Measurements from ENCODE around the gene PADI3. TPM values are rescaled to one million over a fixed set of nuclear protein-coding genes. Genes with fewer than 3 reads are reported as not detected.

PADI3 gene
- polyA plus RNA-seq, 1 of the 3 experiments (the other 2 are of a cell fraction), result 0.30 TPM

DNA sequence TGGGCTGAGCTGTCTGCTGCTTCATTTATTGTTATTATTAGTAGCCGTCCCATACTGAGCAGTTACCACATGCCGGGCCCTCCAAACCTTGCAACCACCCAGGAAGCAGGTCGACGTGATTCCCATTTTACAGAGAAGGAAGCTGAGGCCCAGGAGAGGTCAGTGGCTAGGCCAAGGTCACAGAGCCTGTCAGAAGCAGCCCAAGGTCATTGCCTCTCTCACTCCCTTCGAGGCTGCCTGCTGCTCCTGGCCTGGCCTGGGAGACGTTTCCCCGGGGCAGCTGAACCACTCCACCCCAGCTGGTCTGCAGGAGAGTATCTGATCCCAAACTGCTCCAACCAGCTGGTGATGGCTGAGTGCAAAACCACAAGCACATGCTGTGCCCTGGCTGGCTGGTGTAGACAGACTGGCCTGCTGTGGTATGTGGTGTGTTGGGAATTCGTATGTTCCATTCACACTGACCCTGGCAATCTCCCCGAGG lies 65.6 kb downstream of the PADI3 start:
- H3F3A ChIP-seq (replicated peaks; ENCODE audit: insufficient read depth), result no peaks in the 10 kb centered on the region
- no peak for TF ChIP-seq TEAD4 (IDR thresholded peaks at IDR 0.05; ENCODE audit: borderline replicate concordance, insufficient read depth)
- ChIA-PET CTCF (interaction anchor here (0.9 to 1.4 kb wide), 3 partner anchors 22 to 188 kb away, joined by 3 to 4 read pairs (median 3); no protein-coding TSS in a partner anchor), POLR2A (no interaction called here)
- H3K36me3 ChIP-seq (replicated peaks in 1 of 2; ENCODE audit: control insufficient read depth in 1 of 2, insufficient read depth in 2 of 2, low read length in 1 of 2), result no peaks in the 10 kb centered on the region
- WGBS (ENCODE audit: low lambda C conversion rate), result 46% methylated on average over 6 of the region's 9 CpGs
- H3K9me3 ChIP-seq, result no peaks in the 10 kb centered on the region
- H3K27ac ChIP-seq (ENCODE audit: low read depth in 2 of 2, low read length in 1 of 2), result no peak overlapping the region
- no peaks in the 10 kb centered on the region; the same call in 1 of the 2 replicates for H3K27me3 ChIP-seq (ENCODE audit: insufficient read depth)
- no peaks in the 10 kb centered on the region for H4K20me1 ChIP-seq (ENCODE audit: insufficient read depth)
- no peak overlapping the region for H3K9ac ChIP-seq
- no peak overlapping the region for H3K4me2 ChIP-seq
- H3K79me2 ChIP-seq (ENCODE audit: insufficient read depth), result no peaks in the 10 kb centered on the region
- H3K4me1 ChIP-seq (ENCODE audit: control insufficient read depth in 1 of 2, insufficient read depth in 2 of 2, low read depth in 1 of 2, low read length in 1 of 2), result no peaks in the 10 kb centered on the region
- H3K4me3 ChIP-seq (ENCODE audit: low read depth in 2 of 2, low read length in 1 of 2), result no peak overlapping the region
- H2AFZ ChIP-seq (ENCODE audit: low read depth), result no peak overlapping the region
- no peak for DNase-seq
- no peaks in the 10 kb centered on the region for H3K9me2 ChIP-seq

GRCh38 chr1:17315542-17316130 lies 66.7 kb downstream of the PADI3 start:
- Histone ChIP-seq H2AFZ (ENCODE audit: low read depth) (no peak overlapping the region), H3K27ac (ENCODE audit: low read depth in 2 of 2, low read length in 1 of 2) (no peak overlapping the region), H3K4me2 (no peak overlapping the region), H3K27me3 (ENCODE audit: insufficient read depth) (no peaks in the 10 kb centered on the region; the same call in 1 of the 2 replicates), H3K4me3 (ENCODE audit: low read depth in 2 of 2, low read length in 1 of 2) (no peak overlapping the region), H4K20me1 (ENCODE audit: insufficient read depth) (no peaks in the 10 kb centered on the region), H3K9ac (no peak overlapping the region), H3K4me1 (ENCODE audit: control insufficient read depth in 1 of 2, insufficient read depth in 2 of 2, low read depth in 1 of 2, low read length in 1 of 2) (no peaks in the 10 kb centered on the region), H3K9me2 (no peaks in the 10 kb centered on the region), H3K79me2 (ENCODE audit: insufficient read depth) (no peaks in the 10 kb centered on the region), H3F3A (replicated peaks; ENCODE audit: insufficient read depth) (no peaks in the 10 kb centered on the region), H3K9me3 (no peaks in the 10 kb centered on the region), H3K36me3 (replicated peaks in 1 of 2; ENCODE audit: control insufficient read depth in 1 of 2, insufficient read depth in 2 of 2, low read length in 1 of 2) (no peaks in the 10 kb centered on the region)
- 37% methylated on average over 7 of the region's 7 CpGs for WGBS (ENCODE audit: low lambda C conversion rate)
- no peak for DNase-seq
- TF ChIP-seq RXRA (IDR thresholded peaks at IDR 0.05; ENCODE audit: borderline replicate concordance, low read depth), result no peak
- no peak for TF ChIP-seq YY1 (IDR thresholded peaks at IDR 0.05; ENCODE audit: low read depth)
- TF ChIP-seq FOSL2 (IDR thresholded peaks at IDR 0.05; ENCODE audit: borderline replicate concordance, low read depth), result no peak
- no peak for TF ChIP-seq SMC3 (IDR thresholded peaks at IDR 0.05; ENCODE audit: low read depth, low read length)
- TF ChIP-seq EZH2phosphoT487 (IDR thresholded peaks at IDR 0.05; ENCODE audit: borderline replicate concordance, low read depth), result no peak
- no peak for TF ChIP-seq FOXM1 (IDR thresholded peaks at IDR 0.05; ENCODE audit: low read depth)
- TF ChIP-seq, protein P1, sequence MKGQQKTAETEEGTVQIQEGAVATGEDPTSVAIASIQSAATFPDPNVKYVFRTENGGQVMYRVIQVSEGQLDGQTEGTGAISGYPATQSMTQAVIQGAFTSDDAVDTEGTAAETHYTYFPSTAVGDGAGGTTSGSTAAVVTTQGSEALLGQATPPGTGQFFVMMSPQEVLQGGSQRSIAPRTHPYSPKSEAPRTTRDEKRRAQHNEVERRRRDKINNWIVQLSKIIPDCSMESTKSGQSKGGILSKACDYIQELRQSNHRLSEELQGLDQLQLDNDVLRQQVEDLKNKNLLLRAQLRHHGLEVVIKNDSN (IDR thresholded peaks at IDR 0.05; ENCODE audit: borderline replicate concordance, low read depth), result no peak
- TF ChIP-seq, protein P2, sequence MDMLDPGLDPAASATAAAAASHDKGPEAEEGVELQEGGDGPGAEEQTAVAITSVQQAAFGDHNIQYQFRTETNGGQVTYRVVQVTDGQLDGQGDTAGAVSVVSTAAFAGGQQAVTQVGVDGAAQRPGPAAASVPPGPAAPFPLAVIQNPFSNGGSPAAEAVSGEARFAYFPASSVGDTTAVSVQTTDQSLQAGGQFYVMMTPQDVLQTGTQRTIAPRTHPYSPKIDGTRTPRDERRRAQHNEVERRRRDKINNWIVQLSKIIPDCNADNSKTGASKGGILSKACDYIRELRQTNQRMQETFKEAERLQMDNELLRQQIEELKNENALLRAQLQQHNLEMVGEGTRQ (IDR thresholded peaks at IDR 0.05; ENCODE audit: borderline replicate concordance, low read depth, low read length), result no peak
- no peak for TF ChIP-seq TAF1 (IDR thresholded peaks at IDR 0.05; ENCODE audit: borderline replicate concordance, low read depth, low read length)
- POLR2A ChIA-PET, result no interaction called here
- CTCF ChIA-PET, result interaction anchor here (1.5 kb wide), 1 partner anchor 21 kb away, joined by 7 read pairs; no protein-coding TSS in a partner anchor
